ENCODE results near the gene CAPN12.
"Not testable (repeated sequence)": the region's sequence is repeated elsewhere in the genome, so short reads cannot be mapped to it uniquely, and the experiment has no call there.

The CAPN12 gene

DNA sequence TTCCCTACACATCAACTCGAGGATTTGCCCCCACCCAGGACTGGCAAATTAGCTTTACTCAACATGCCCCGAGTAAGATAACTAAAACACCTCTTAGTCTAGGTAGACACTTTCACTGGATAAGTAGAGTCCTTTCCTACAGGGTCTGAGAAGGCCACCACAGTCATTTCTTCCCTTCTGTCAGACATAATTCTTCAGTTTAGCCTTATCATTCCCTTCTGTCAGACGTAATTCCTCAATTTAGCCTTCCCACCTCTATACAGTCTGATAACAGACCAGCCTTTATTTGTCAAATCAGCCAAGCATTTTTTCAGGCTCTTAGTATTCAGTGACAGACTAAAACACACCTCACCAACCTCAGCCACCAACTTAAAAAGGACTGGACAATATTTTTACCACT lies 9.5 kb upstream of the CAPN12 start:
- H2AFZ ChIP-seq (ENCODE audit: insufficient read depth, low read length, poor library complexity); H3K4me2 ChIP-seq (ENCODE audit: low read length); H2BK12ac ChIP-seq (ENCODE audit: low read length); H3K27me3 ChIP-seq (ENCODE audit: insufficient read depth, low read length); H3K23ac ChIP-seq (ENCODE audit: low read length); H3K9ac ChIP-seq (ENCODE audit: low read length); H3K4ac ChIP-seq (ENCODE audit: low read depth, low read length); H4K12ac ChIP-seq (ENCODE audit: low read depth, low read length); H2AK5ac ChIP-seq (ENCODE audit: low read length); H3K79me1 ChIP-seq (ENCODE audit: low read length); H3K79me2 ChIP-seq (ENCODE audit: control insufficient read depth, insufficient read depth, low read length, poor library complexity); H3K18ac ChIP-seq (ENCODE audit: low read length); H2BK5ac ChIP-seq (ENCODE audit: low read depth, low read length, poor library complexity); H4K8ac ChIP-seq (ENCODE audit: low read depth, low read length); H3K36me3 ChIP-seq (ENCODE audit: control insufficient read depth in 1 of 2, insufficient read depth in 2 of 2, low read length in 2 of 2); H3K4me3 ChIP-seq (ENCODE audit: low read depth, low read length); H3K9me3 ChIP-seq (ENCODE audit: insufficient read depth, low read depth, low read length); H3K27ac ChIP-seq (ENCODE audit: low read depth, low read length); H4K91ac ChIP-seq (ENCODE audit: low read depth, low read length); H3K4me1 ChIP-seq (ENCODE audit: control insufficient read depth in 1 of 2, insufficient read depth in 2 of 2, low read length in 2 of 2); DNase-seq; H3K14ac ChIP-seq (ENCODE audit: low read length); H2BK120ac ChIP-seq (ENCODE audit: insufficient read depth, low read length, poor library complexity): not testable (repeated sequence)
- WGBS (ENCODE audit: extremely low coverage, insufficient coverage, insufficient read length) = no CpG with 5 or more reads among the region's 3 CpGs

DNA sequence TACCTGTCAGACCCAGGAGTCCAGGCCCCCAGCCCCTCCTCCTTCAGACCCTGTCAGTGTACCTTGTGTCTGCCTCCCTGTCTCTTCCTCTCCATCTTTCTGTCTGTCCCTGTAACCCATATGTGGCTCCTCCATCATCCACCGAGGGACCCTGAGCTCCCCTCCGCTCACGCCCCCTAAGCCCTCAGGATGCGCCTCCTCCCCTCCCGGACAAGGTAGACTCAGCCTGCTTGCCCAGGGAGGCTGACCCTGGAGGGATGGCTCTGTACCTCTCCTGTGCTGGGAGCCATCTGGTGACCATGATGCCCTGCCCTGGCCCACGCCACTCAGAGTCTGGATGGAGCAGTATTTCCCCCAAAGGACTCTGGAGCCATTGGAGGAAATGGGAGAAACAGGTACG lies 1.0 kb upstream of the CAPN12 start:
- Histone ChIP-seq H2AK5ac (ENCODE audit: low read length) (no peak overlapping the region), H3K79me1 (ENCODE audit: low read length) (no peaks in the 10 kb centered on the region), H3K79me2 (ENCODE audit: control insufficient read depth, insufficient read depth, low read length, poor library complexity) (no peaks in the 10 kb centered on the region), H2BK12ac (ENCODE audit: low read length) (no peak overlapping the region), H2BK120ac (ENCODE audit: insufficient read depth, low read length, poor library complexity) (no peak overlapping the region), H4K8ac (ENCODE audit: low read depth, low read length) (no peak overlapping the region), H3K23ac (ENCODE audit: low read length) (no peak overlapping the region), H3K4me2 (ENCODE audit: low read length) (no peak overlapping the region), H4K12ac (ENCODE audit: low read depth, low read length) (no peak overlapping the region), H4K91ac (ENCODE audit: low read depth, low read length) (no peak overlapping the region), H3K18ac (ENCODE audit: low read length) (no peak overlapping the region), H2AFZ (ENCODE audit: insufficient read depth, low read length, poor library complexity) (no peak overlapping the region), H3K4me3 (ENCODE audit: low read depth, low read length) (no peak overlapping the region), H3K9ac (ENCODE audit: low read length) (no peak overlapping the region), H3K14ac (ENCODE audit: low read length) (no peak overlapping the region), H3K27me3 (ENCODE audit: insufficient read depth, low read length) (no peaks in the 10 kb centered on the region), H3K4me1 (ENCODE audit: control insufficient read depth in 1 of 2, insufficient read depth in 2 of 2, low read length in 2 of 2) (no peaks in the 10 kb centered on the region), H3K9me3 (ENCODE audit: insufficient read depth, low read depth, low read length) (peaks cover 2% of the 10 kb centered on the region), H2BK5ac (ENCODE audit: low read depth, low read length, poor library complexity) (no peak overlapping the region), H3K4ac (ENCODE audit: low read depth, low read length) (no peak overlapping the region), H3K27ac (ENCODE audit: low read depth, low read length) (no peak overlapping the region), H3K36me3 (ENCODE audit: control insufficient read depth in 1 of 2, insufficient read depth in 2 of 2, low read length in 2 of 2) (no peaks in the 10 kb centered on the region)
- DNase-seq = no peak
- no CpG with 5 or more reads among the region's 7 CpGs for WGBS (ENCODE audit: extremely low coverage, insufficient coverage, insufficient read length)

DNA sequence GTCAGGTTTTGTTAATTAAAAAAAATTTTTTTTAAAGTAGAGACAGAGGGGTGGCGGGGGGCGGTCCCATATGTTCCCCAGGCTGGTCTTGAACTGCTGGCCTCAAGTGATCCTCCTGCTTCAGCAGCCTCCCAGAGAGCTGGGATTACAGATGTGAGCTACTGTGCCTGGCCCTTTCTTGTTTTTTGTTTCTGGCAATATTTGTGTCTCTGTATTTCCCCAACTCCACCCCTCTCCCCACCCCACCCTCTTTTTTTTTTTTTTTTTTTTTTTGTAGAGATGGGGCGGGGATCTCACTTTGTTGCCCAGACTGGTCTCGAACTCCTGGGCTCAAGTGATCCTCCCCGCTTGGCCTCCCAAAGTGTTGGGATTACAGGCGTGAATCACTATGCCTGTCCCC lies 600 bp upstream of the CAPN12 start:
- H2AK5ac ChIP-seq (ENCODE audit: low read length) = no peak overlapping the region
- no peak overlapping the region for H2BK5ac ChIP-seq (ENCODE audit: low read depth, low read length, poor library complexity)
- no peak overlapping the region for H3K4me2 ChIP-seq (ENCODE audit: low read length)
- H2AFZ ChIP-seq (ENCODE audit: insufficient read depth, low read length, poor library complexity) = no peak overlapping the region
- no peak overlapping the region for H2BK12ac ChIP-seq (ENCODE audit: low read length)
- no peak for DNase-seq
- no peak overlapping the region for H3K27ac ChIP-seq (ENCODE audit: low read depth, low read length)
- no peak overlapping the region for H3K23ac ChIP-seq (ENCODE audit: low read length)
- no peaks in the 10 kb centered on the region for H3K79me1 ChIP-seq (ENCODE audit: low read length)
- H3K4me1 ChIP-seq (ENCODE audit: control insufficient read depth in 1 of 2, insufficient read depth in 2 of 2, low read length in 2 of 2) = no peaks in the 10 kb centered on the region
- H3K36me3 ChIP-seq (ENCODE audit: control insufficient read depth in 1 of 2, insufficient read depth in 2 of 2, low read length in 2 of 2) = no peaks in the 10 kb centered on the region
- H3K79me2 ChIP-seq (ENCODE audit: control insufficient read depth, insufficient read depth, low read length, poor library complexity) = no peaks in the 10 kb centered on the region
- H4K8ac ChIP-seq (ENCODE audit: low read depth, low read length) = no peak overlapping the region
- H3K14ac ChIP-seq (ENCODE audit: low read length) = no peak overlapping the region
- H3K4me3 ChIP-seq (ENCODE audit: low read depth, low read length) = no peak overlapping the region
- H3K18ac ChIP-seq (ENCODE audit: low read length) = no peak overlapping the region
- H3K9me3 ChIP-seq (ENCODE audit: insufficient read depth, low read depth, low read length) = peaks cover 2% of the 10 kb centered on the region
- no CpG with 5 or more reads among the region's 6 CpGs for WGBS (ENCODE audit: extremely low coverage, insufficient coverage, insufficient read length)
- H3K9ac ChIP-seq (ENCODE audit: low read length) = no peak overlapping the region
- no peak overlapping the region for H4K91ac ChIP-seq (ENCODE audit: low read depth, low read length)
- no peak overlapping the region for H2BK120ac ChIP-seq (ENCODE audit: insufficient read depth, low read length, poor library complexity)
- no peaks in the 10 kb centered on the region for H3K27me3 ChIP-seq (ENCODE audit: insufficient read depth, low read length)
- H3K4ac ChIP-seq (ENCODE audit: low read depth, low read length) = no peak overlapping the region
- H4K12ac ChIP-seq (ENCODE audit: low read depth, low read length) = no peak overlapping the region

DNA sequence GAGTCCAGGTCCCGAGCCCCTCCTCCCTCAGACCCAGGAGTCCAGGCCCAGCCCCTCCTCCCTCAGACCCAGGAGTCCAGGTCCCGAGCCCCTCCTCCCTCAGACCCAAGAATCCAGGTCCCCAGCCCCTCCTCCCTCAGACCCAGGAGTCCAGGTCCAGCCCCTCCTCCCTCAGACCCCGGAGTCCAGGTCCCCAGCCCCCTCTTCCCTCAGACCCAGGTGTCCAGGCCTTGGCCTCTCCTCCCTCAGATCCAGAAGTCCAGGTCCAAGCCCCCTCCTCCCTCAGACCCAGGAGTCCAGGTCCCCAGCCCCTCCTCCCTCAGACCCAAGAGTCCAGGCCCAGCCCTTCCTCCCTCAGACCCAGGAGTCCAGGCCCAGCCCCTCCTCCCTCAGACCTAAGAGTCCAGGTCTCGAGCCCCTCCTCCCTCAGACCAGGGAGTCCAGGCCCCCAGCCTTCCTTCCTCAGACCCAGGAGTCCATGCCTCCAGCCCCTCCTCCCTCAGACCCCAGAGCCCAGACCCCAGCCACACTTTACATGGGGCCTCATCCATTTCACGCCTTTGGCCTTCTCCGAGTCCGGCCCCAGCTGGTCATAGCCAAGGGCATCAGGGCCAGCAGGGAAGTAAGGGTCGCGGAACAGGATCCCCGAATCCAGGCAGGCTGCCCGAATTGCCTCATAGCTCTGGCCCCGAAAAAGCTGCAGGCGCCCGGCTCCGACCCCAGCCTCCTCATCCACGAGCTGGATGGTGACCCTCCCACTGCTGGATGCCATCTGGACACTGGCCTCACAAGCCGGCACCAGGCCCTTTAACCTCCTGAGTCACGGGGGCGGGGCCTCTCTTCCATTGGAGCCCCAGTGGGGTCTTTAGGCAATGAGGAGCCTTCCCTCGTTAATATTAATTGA lies 628 bp downstream of the CAPN12 start:
- Histone ChIP-seq H3K18ac (ENCODE audit: low read length) (no peak overlapping the region), H2AFZ (ENCODE audit: insufficient read depth, low read length, poor library complexity) (no peak overlapping the region), H3K23ac (ENCODE audit: low read length) (no peak overlapping the region), H3K9me3 (ENCODE audit: insufficient read depth, low read depth, low read length) (peaks cover 3% of the 10 kb centered on the region), H2BK5ac (ENCODE audit: low read depth, low read length, poor library complexity) (no peak overlapping the region), H3K14ac (ENCODE audit: low read length) (no peak overlapping the region), H3K4ac (ENCODE audit: low read depth, low read length) (no peak overlapping the region), H3K4me2 (ENCODE audit: low read length) (no peak overlapping the region), H3K36me3 (ENCODE audit: control insufficient read depth in 1 of 2, insufficient read depth in 2 of 2, low read length in 2 of 2) (no peaks in the 10 kb centered on the region), H3K4me3 (ENCODE audit: low read depth, low read length) (no peak overlapping the region), H4K12ac (ENCODE audit: low read depth, low read length) (no peak overlapping the region), H3K9ac (ENCODE audit: low read length) (no peak overlapping the region), H2AK5ac (ENCODE audit: low read length) (no peak overlapping the region), H3K79me1 (ENCODE audit: low read length) (no peaks in the 10 kb centered on the region), H3K4me1 (ENCODE audit: control insufficient read depth in 1 of 2, insufficient read depth in 2 of 2, low read length in 2 of 2) (no peaks in the 10 kb centered on the region), H2BK12ac (ENCODE audit: low read length) (no peak overlapping the region), H3K27me3 (ENCODE audit: insufficient read depth, low read length) (no peaks in the 10 kb centered on the region), H3K79me2 (ENCODE audit: control insufficient read depth, insufficient read depth, low read length, poor library complexity) (no peaks in the 10 kb centered on the region), H4K91ac (ENCODE audit: low read depth, low read length) (no peak overlapping the region), H2BK120ac (ENCODE audit: insufficient read depth, low read length, poor library complexity) (no peak overlapping the region), H3K27ac (ENCODE audit: low read depth, low read length) (no peak overlapping the region), H4K8ac (ENCODE audit: low read depth, low read length) (no peak overlapping the region)
- DNase-seq = no peak
- no CpG with 5 or more reads among the region's 20 CpGs for WGBS (ENCODE audit: extremely low coverage, insufficient coverage, insufficient read length)

Measured in trophoblast cell (in vitro differentiated cells and primary cell).